Muscle layer of colon (tissue), 2 donors: ENCODE measurements around the gene CPTP.
A peak's percentile ranks its signal among the peaks of the same experiment; 100 is the strongest.
"Not testable (repeated sequence)": the region's sequence is repeated elsewhere in the genome, so short reads cannot be mapped to it uniquely, and the experiment has no call there.

Source experiments
- H3K27ac ChIP-seq: one replicate; pipeline ENCODE4 v1.7.0; 2013; ENCODE audit warnings: low read depth, mild to moderate bottlenecking, low read length, moderate library complexity
- H3K27me3 ChIP-seq, 2 donors: one replicate each; pipeline ENCODE4 v1.7.0; 2013; ENCODE audit warnings: low read length in 2 of 2, mild to moderate bottlenecking in 2 of 2; ENCODE audit not compliant: insufficient read depth in 2 of 2, control insufficient read depth in 1 of 2
- H3K36me3 ChIP-seq: one replicate; pipeline ENCODE4 v1.7.0; 2013; ENCODE audit warnings: mild to moderate bottlenecking, low read length; ENCODE audit not compliant: insufficient read depth
- H3K4me1 ChIP-seq: one replicate; pipeline ENCODE4 v1.7.0; 2013; ENCODE audit warnings: mild to moderate bottlenecking, low read length; ENCODE audit not compliant: insufficient read depth
- H3K4me3 ChIP-seq, 2 donors: one replicate each; pipeline ENCODE4 v1.7.0; 2013; ENCODE audit warnings: low read length in 2 of 2, low read depth in 1 of 2, mild to moderate bottlenecking in 1 of 2, moderate library complexity in 1 of 2
- H3K9ac ChIP-seq: one replicate; pipeline ENCODE4 v1.7.0; 2013; ENCODE audit warnings: low read length
- H3K9me3 ChIP-seq: one replicate; pipeline ENCODE4 v1.7.0; 2013; ENCODE audit warnings: mild to moderate bottlenecking, low read length
- donor health status: abdominal sarcoma.
- donor health status: Adenocarcinoma of cecum.

CPTP gene

DNA sequence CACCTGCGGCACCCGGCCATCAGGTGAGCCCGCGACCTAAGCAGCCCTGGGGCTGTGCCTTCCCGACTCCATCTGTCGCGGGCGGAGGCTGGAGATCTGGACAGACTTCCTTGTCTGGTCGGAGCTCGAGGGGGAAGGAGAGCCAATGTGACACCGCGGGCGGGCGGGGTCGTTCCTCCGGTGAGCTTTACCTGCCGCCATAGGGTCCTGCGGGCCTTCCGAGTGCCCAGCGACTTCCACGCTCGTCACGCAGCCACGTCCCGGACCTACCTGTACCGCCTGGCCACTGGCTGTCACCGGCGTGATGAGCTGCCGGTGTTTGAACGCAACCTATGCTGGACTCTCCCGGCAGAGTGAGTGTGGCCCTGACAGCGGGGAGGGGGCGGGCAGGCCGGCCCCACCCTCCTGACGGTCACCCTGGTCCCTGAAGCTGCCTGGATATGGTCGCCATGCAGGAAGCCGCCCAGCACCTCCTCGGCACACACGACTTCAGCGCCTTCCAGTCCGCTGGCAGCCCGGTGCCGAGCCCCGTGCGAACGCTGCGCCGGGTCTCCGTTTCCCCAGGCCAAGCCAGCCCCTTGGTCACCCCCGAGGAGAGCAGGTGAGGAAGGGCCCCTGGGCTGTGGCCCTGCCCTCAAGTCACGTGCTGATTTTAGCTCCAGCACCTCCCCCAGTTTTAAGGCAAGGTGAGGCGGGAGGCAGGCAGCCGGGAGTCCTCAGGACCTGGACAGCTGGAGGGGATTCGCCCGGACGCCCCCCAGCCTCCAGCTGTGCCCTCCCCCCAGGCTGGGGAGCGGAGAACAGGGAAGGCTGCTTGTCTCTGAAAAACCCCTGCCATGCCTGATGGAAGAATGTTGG, 15.1 kb upstream of the CPTP start:
- no peaks in the 10 kb centered on the region for H3K27me3 ChIP-seq
- no peaks in the 10 kb centered on the region for H3K9me3 ChIP-seq
- H3K36me3 ChIP-seq, result peaks cover 32% of the 10 kb centered on the region
- H3K4me1 ChIP-seq, result peaks cover 23% of the 10 kb centered on the region
- H3K9ac ChIP-seq, result no peak overlapping the region
- H3K4me3 ChIP-seq, result peak overlapping the region; percentile 59 to 91
- H3K27ac ChIP-seq, result peak overlapping the region; percentile 91

DNA sequence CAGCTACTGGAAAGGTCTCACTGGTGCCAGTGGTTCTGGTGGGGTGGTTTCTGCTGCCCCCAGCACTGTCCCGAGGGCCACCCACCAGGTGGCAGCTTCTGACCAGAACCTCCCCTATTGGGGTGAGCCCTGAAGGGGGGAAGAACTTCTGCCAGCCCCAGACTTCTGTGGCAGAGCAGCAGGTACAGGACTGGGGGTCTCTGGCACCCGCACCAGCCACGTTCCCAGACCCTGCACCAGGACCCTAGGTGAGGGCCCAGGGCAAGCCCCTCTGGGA, 14.6 kb upstream of the CPTP start:
- Histone ChIP-seq H3K36me3 (peaks cover 37% of the 10 kb centered on the region), H3K27ac (no peak overlapping the region)

GRCh38 chr1:1310476-1311053, 14.0 kb upstream of the CPTP start:
- no peak overlapping the region for H3K9ac ChIP-seq
- H3K36me3 ChIP-seq, result peaks cover 41% of the 10 kb centered on the region
- peaks cover 18% of the 10 kb centered on the region for H3K4me1 ChIP-seq
- no peaks in the 10 kb centered on the region for H3K9me3 ChIP-seq
- no peaks in the 10 kb centered on the region for H3K27me3 ChIP-seq
- no peak overlapping the region for H3K4me3 ChIP-seq
- H3K27ac ChIP-seq, result no peak overlapping the region

More for the DNA sequence above, 14.6 kb upstream of the CPTP start:
- H3K27me3 ChIP-seq, result no peaks in the 10 kb centered on the region
- H3K4me1 ChIP-seq, result peaks cover 23% of the 10 kb centered on the region
- H3K4me3 ChIP-seq, result no peak overlapping the region
- no peak overlapping the region for H3K9ac ChIP-seq
- H3K9me3 ChIP-seq, result no peaks in the 10 kb centered on the region

- no peak overlapping the region for H3K4me3 ChIP-seq
- peaks cover 47% of the 10 kb centered on the region for H3K36me3 ChIP-seq
- H3K27ac ChIP-seq, result no peak overlapping the region
- H3K9ac ChIP-seq, result no peak overlapping the region
- peaks cover 9% of the 10 kb centered on the region for H3K4me1 ChIP-seq
- H3K9me3 ChIP-seq, result no peaks in the 10 kb centered on the region
- H3K27me3 ChIP-seq, result no peaks in the 10 kb centered on the region
Observed at GRCh38 chr1:1311107-1312104, 13.2 kb upstream of the CPTP start.

- Histone ChIP-seq H3K9ac (no peak overlapping the region), H3K27ac (no peak overlapping the region), H3K36me3 (peaks cover 53% of the 10 kb centered on the region), H3K4me3 (no peak overlapping the region), H3K9me3 (no peaks in the 10 kb centered on the region), H3K27me3 (no peaks in the 10 kb centered on the region), H3K4me1 (peaks cover 7% of the 10 kb centered on the region)
Observed at GRCh38 chr1:1312450-1313314, 11.9 kb upstream of the CPTP start.

- no peak overlapping the region for H3K4me3 ChIP-seq
- no peak overlapping the region for H3K9ac ChIP-seq
- H3K9me3 ChIP-seq, result no peaks in the 10 kb centered on the region
- H3K4me1 ChIP-seq, result peaks cover 17% of the 10 kb centered on the region
- H3K27ac ChIP-seq, result no peak overlapping the region
- peaks cover 53% of the 10 kb centered on the region for H3K36me3 ChIP-seq
- H3K27me3 ChIP-seq, result no peaks in the 10 kb centered on the region
Observed at GRCh38 chr1:1313500-1314236, 10.9 kb upstream of the CPTP start.

GRCh38 chr1:1314237-1314586, 10.4 kb upstream of the CPTP start:
- H3K9ac ChIP-seq, result no peak overlapping the region
- no peaks in the 10 kb centered on the region for H3K27me3 ChIP-seq
- H3K4me3 ChIP-seq, result no peak overlapping the region
- peaks cover 22% of the 10 kb centered on the region for H3K4me1 ChIP-seq
- H3K9me3 ChIP-seq, result no peaks in the 10 kb centered on the region
- no peak overlapping the region for H3K27ac ChIP-seq
- H3K36me3 ChIP-seq, result peaks cover 56% of the 10 kb centered on the region

DNA sequence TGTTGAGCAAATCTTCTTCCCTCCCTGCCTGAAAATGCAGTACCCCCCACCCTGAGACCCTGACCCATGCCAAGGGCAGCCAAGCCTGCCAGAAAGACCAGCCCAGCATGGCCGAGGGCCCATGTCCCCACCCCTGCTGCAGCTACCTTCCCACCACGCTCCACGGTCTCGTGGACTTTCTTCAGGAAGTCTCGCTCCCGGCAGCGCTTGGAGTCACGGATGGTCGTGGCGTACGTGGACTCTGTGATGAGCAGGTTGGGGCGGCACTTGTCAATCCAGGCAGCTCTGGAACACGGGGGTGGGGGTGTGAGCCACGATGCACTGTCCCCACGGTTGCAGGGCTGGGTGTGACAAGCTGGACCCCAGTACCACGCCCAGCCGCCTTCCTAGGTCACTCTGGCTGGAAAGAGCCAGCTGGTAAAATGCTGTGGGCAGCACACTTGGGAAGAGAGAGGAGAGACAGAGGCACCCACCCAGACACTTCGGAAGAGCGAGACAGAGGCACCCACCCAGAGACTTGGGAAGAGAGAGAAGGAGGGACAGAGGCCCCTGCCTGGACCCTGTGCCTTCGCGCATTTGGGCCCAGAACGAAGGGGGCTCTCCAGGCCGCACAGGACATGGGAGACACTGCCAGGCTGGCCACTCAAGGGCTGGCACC, 9.8 kb upstream of the CPTP start:
- Histone ChIP-seq H3K4me3 (no peak overlapping the region), H3K36me3 (peaks cover 62% of the 10 kb centered on the region), H3K9ac (no peak overlapping the region), H3K4me1 (peaks cover 21% of the 10 kb centered on the region), H3K27ac (no peak overlapping the region), H3K27me3 (no peaks in the 10 kb centered on the region), H3K9me3 (no peaks in the 10 kb centered on the region)

DNA sequence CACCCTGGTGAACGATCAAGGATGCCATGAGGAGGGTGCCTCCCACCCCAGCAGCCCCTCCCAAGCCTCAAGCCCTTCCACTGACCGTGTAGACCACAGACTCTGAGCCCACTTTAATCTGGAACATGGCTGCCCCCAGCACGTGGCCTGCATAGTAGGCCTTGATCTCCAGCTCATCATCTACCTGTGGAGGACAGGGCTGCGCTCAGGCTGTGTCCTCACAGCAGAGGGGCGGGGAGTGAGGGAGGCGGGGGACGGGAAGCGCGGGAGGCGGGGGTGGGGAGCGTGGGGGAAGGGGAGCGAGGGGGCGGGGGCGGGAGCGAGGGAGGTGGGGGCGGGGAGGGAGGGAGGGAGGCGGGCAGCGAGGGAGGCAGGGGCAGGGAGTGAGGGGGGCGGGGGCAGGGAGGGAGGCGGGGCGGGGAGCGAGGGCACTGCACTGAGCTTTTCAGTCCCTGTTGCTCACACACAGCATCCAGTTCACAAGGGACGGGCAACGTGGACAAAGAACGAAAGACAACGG, 9.1 kb upstream of the CPTP start:
- peaks cover 63% of the 10 kb centered on the region for H3K36me3 ChIP-seq
- no peaks in the 10 kb centered on the region for H3K9me3 ChIP-seq
- H3K27ac ChIP-seq, result no peak overlapping the region
- H3K4me1 ChIP-seq, result peaks cover 20% of the 10 kb centered on the region
- no peaks in the 10 kb centered on the region for H3K27me3 ChIP-seq
- H3K9ac ChIP-seq, result no peak overlapping the region
- no peak overlapping the region for H3K4me3 ChIP-seq

DNA sequence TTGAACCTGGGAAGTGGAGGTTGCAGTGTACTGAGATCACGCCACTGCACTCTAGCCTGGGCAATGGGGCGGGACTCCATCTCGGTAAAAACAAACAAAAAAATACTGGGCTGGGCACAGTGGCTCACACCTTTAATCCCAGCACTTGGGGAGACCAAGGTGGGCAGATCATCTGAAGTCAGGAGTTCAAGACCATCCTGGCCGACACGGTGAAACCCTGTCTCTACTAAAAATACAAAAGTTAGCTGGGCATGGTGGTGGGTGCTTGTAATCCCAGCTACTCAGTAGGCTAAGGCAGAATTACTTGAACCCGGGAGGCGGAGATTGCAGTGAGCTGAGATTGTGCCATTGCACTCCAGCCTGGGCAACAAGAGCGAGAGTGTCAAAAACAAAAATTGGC, 8.4 kb upstream of the CPTP start:
- not testable (repeated sequence) for H3K27me3 ChIP-seq, H3K9me3 ChIP-seq, H3K27ac ChIP-seq, H3K4me3 ChIP-seq, H3K9ac ChIP-seq
- Histone ChIP-seq H3K4me1 (peaks cover 20% of the 10 kb centered on the region), H3K36me3 (peaks cover 60% of the 10 kb centered on the region)
